Posterior cingulate gyrus (tissue), 11 donors: Measurements from ENCODE around the gene RIPOR2.
"Not testable (repeated sequence)": the region's sequence is repeated elsewhere in the genome, so short reads cannot be mapped to it uniquely, and the experiment has no call there.

Source experiments
- DNase-seq, 10 donors: peaks; one replicate each; pipeline versions ENCODE4 v3.0.0 to v3.0.0-alpha.2; 2020 to 2021; ENCODE audit warnings: mixed read lengths in 3 of 10
- intact Hi-C: fragments of 100-400 bp; cut with DNase I; formaldehyde crosslinking; loops from one replicate; pipeline ENCODE4 v1.15.1; 2023

The RIPOR2 gene

DNA sequence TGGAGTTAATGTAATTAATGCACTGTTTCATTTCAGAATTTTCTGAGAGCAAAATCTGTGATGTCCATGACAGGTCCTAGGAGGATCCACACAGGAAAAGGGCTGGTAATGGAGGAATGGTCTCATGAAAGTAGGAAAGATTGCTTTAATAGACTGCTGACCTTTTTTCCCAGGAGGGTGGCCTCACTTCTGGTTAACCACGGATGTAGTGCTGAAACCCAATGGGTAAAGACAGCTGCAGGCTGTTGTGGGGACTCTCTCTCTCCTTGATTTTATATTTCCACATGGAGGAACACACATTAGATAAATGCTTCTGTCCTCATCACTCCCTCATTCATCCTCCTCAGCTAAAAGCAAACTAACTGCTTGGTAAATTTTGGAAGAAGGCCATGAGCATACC lies 23.6 kb upstream of the RIPOR2 start:
- intact Hi-C loops = no loop called here
- DNase-seq = no peak

DNA sequence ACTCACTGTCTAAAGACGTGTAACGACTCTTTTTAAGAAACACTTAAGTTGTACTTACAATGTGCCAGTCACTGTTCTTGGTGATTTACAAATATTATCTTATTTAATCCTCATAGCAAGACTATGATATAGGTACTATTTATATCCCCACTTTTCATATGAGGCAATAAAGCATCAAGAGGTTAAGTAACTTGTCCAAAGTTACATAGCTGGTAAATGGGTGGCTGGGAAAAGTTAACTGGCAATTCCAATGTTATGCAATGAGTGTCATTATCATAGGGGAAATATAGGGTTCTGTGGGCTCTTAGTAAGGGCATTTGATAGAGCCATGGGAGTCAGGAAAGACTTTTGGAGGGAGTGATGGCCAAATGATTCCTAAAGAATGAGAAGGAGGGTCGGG lies 21.4 kb upstream of the RIPOR2 start:
- no peak for DNase-seq
- intact Hi-C loops = no loop called here

GRCh38 chr6:24953726-24954125 lies 18.0 kb upstream of the RIPOR2 start:
- intact Hi-C loops = no loop called here
- DNase-seq = no peak

DNA sequence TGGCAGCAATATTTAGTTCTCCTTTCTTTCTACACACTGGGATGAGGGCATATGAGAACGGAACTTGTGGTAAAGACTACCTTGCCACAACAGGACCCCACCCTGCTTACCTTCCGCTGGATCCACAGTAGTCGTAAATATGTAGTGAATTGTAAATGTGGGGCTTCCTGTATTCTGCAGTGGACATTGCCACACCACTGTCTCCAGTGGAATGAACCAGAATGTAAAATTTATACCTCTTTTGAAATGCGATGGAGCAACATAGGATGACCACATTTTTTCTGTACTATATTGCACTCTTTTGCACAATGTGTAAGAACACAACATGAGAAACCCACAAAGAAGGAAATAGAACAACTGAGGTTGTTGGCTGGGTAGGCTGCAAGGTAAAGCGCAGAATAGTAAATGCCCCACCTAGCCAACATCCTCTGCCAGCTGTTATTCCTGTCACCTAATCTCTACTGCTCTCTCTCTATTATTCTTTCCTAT lies 16.1 kb upstream of the RIPOR2 start:
- intact Hi-C loops = no loop called here
- DNase-seq = no peak

DNA sequence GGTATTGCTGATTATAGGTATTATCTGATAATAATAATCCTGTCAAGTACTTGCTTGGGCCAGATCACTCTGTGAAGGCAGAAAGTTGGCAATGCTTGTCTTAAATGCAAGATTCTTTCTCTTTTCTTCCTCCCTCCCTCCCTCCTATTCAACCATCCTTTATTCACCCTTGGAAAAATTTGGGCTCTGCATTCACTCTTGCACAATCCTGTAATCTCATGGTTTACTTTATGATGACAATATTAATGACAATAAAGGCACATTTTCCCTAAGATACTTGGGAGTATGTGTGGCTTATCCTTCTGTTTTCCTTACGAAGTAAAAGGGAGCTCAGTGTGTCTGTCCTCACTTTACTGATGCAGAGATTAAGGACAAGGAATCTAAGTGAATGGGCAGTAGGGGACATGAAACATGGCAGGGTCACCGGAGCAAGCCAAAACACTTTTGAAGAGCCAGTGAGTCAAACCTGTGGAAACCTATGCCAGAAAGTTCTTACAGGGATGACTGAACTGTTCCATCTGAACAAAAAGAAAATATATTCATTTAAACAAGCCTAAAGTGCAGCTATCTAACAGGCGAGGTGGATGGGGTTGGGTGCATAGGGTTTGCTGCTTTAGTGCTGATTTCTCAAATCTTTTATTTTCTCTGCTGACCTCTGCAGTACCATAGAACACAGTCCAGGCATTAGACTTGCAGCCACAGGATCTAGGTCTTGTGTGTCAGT lies 14.6 kb upstream of the RIPOR2 start:
- DNase-seq = no peak
- intact Hi-C loops = no loop called here

- DNase-seq = no peak
- intact Hi-C loops = no loop called here
Measured at GRCh38 chr6:24949020-24949569, 13.3 kb upstream of the RIPOR2 start.

- DNase-seq, intact Hi-C loops: not testable (repeated sequence)
Measured at GRCh38 chr6:24948261-24948660, 12.5 kb upstream of the RIPOR2 start.

DNA sequence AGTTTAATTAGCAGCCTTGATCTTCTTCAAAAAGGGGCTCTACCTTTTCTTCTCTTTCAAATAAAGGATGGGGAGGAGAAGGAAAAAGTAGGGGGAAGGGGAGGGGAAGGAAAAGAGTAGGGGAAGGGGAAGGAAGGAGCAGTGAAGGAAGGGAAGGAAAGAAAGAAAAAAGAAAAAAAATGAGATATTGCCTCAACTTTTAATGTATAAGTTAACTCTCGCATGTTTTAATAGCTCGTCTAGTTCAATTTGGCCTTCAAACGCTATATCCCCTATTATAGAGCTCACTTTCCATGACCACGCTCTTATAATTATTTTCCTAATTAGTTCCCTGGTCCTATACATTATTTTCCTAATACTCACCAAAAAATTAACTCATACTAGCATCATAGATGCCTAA lies 11.9 kb upstream of the RIPOR2 start:
- DNase-seq = no peak
- intact Hi-C loops = no loop called here

DNA sequence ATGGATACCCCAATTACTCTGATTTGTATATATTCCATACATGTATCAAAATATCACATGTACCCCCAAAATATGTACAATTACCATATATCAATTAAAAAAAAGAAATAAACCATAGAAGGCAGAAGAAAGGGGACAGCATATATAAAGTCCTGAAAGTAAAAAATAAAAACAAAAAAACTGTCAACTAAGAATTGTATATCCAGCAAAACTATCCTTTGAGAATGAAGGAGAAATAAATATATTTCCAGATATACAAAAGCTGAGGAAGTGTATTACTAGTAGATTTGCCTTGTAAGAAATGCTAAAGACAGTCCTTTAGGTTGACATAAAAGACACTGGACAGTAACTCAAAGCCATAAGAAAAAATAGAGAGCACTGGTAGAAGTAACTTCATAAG lies 9.3 kb upstream of the RIPOR2 start:
- intact Hi-C loops = no loop called here
- DNase-seq = no peak

- intact Hi-C loops = no loop called here
- no peak for DNase-seq
Measured at GRCh38 chr6:24943774-24944173, 8.0 kb upstream of the RIPOR2 start.

GRCh38 chr6:24940311-24940917 lies 4.7 kb upstream of the RIPOR2 start:
- intact Hi-C loops = no loop called here
- no peak for DNase-seq

GRCh38 chr6:24936641-24937317 lies 1.0 kb upstream of the RIPOR2 start:
- intact Hi-C loops = no loop called here
- no peak for DNase-seq

DNA sequence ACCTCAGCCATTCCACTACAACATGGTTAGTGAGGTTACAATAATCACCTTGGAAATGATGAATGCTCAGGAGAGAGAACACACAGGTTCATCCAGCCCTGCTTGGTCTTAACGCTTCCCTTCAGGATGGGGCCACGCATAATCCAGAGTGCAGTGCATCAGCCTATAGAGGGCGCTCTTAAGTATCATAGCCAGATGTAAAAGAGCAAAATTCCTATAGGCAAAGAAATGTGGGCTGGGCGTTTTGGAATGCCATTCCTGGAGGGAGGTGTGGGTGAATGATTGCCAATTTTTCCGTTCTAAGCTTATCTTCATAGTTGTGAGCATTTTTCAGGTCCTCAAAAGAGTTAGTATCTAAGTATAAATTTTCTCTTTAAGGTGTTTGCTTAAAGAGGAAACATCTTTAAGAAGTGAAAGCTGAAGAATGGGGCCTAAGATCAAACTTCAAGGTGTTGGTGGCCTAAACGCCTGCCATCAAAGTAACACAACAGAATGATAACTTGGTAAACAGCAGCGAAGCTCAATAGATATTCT lies 1.8 kb downstream of the RIPOR2 start:
- no peak for DNase-seq
- intact Hi-C loops = no loop called here

DNA sequence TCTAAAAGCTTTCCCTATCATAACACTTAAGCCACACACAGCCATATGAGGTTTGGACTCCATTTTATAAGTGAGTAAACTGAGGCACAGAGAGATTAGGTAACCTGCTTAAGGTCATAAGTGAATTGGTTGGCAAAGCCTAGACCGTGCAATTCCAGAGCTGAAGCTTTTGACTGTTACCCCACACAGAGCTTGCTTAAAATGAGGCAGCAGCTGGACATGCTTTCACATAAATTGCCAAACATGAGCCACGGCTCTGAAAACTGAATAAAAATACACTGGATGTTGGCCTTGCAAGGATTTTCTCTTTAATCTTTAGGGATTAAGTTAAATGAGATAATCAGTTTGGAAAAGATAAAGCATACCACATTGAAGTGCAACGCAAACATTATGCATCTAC lies 2.5 kb downstream of the RIPOR2 start:
- no peak for DNase-seq
- intact Hi-C loops = no loop called here

GRCh38 chr6:24932832-24933231 lies 2.9 kb downstream of the RIPOR2 start:
- intact Hi-C loops = no loop called here
- no peak for DNase-seq

- DNase-seq = no peak
- intact Hi-C loops = no loop called here
Measured at GRCh38 chr6:24931718-24932691, 3.8 kb downstream of the RIPOR2 start.

DNA sequence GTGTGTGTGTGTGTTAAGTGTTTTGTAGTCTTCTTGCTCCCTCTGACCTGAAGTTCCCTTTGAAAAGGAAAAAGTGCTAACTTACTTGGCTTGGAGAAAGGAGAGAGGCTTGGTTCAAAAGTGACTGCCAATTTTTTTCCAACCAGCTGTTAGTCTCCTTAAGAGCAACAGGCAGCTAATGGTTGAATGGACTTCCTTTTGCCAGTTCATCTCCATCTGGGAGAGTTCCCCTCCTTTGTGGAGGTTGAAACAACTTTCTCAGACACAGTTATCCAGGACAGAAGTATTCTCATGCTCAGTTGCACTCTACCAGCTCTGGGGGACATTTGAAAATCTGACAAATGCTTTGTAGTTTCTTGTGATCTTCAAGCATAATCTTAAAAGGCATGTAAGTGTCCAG lies 4.5 kb downstream of the RIPOR2 start:
- no peak for DNase-seq
- intact Hi-C loops = no loop called here

DNA sequence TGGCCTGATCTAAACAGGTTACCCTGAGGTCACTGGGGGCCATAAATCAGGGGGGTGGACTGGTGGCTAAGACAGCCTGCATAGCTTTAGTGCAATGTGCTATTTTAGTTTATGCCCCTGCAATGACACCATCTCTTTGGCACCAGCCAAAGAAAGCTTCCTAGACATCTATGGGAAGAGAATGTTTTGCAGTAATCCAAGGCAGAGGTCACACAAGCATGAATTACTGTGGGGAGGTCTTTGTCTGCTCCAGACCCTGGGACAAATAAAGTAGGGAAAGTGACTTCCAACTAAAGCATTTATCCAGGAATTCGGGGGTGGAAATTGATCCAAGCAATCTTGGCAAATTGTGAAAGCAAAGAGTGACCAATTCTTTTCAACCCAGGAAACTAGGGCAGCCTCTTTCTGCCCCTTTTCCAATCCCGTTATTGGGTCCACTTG lies 5.3 kb downstream of the RIPOR2 start:
- no peak for DNase-seq
- intact Hi-C loops = no loop called here

- intact Hi-C loops = no loop called here
- DNase-seq = no peak
Measured at GRCh38 chr6:24929242-24929641, 6.5 kb downstream of the RIPOR2 start.
